Calu3 (cell line): ENCODE data around the gene APOA1. TPM values are rescaled to one million over a fixed set of nuclear protein-coding genes. Genes with fewer than 3 reads are reported as not detected.

ENCODE experiments used
- BruUV-seq: library from RNA; stranded (reverse); fragments of 400-500 nt; replicated peaks from 2 replicates; lab custom pipeline; 2021; lab: Mats Ljungman, UMichigan
- CTCF ChIA-PET: fragments of 300-600 bp; sonication (Branson Sonifier 250); formaldehyde crosslinking; loops from one replicate; lab custom pipeline; 2022; ENCODE audit warnings: antibody characterized with exemption; lab: Charles Lee
- DNase-seq: peaks from one replicate; pipeline ENCODE4 v3.0.0; 2022
- H3K27ac Mint-ChIP-seq: one replicate; pipeline ENCODE4 v1.8.0; 2022; ENCODE audit warnings: mixed read lengths; ENCODE audit not compliant: unreplicated experiment
- H3K27me3 Mint-ChIP-seq: one replicate; pipeline ENCODE4 v1.8.0; 2022; ENCODE audit warnings: mixed read lengths; ENCODE audit not compliant: unreplicated experiment
- H3K36me3 Mint-ChIP-seq: one replicate; pipeline ENCODE4 v1.8.0; 2022; ENCODE audit warnings: mild to moderate bottlenecking, moderate library complexity, mixed read lengths; ENCODE audit not compliant: insufficient read depth, unreplicated experiment
- H3K4me1 Mint-ChIP-seq: one replicate; pipeline ENCODE4 v1.8.0; 2022; ENCODE audit warnings: mild to moderate bottlenecking, low read depth, mixed read lengths; ENCODE audit not compliant: unreplicated experiment
- H3K4me3 Mint-ChIP-seq: one replicate; pipeline ENCODE4 v1.8.0; 2022; ENCODE audit warnings: mild to moderate bottlenecking, low read depth, moderate library complexity, mixed read lengths; ENCODE audit not compliant: unreplicated experiment
- H3K9me3 Mint-ChIP-seq: one replicate; pipeline ENCODE4 v1.8.0; 2022; ENCODE audit warnings: low read depth, mixed read lengths; ENCODE audit not compliant: unreplicated experiment
- CTCF ChIP-seq: fragments of 200-600 bp; IDR thresholded peaks from one replicate; pipeline ENCODE4 v1.8.0; 2022; ENCODE audit warnings: antibody characterized with exemption; ENCODE audit not compliant: unreplicated experiment
- intact Hi-C: fragments of 100-400 bp; cut with micrococcal nuclease; formaldehyde crosslinking; loops from one replicate; pipeline ENCODE4 v1.10.0; 2022; ENCODE audit not compliant: unreplicated experiment
- total RNA-seq: library from RNA; stranded (reverse); gene quantifications from 2 replicates; pipeline ENCODE4 v1.2.3, GENCODE V29; 2022

APOA1 gene
- total RNA-seq, 1 experiment from 2014 or later = not detected

GRCh38 chr11:116856423-116856822, 19.0 kb upstream of the APOA1 start:
- CTCF ChIA-PET = no interaction called here
- H3K4me1 Mint-ChIP-seq = peaks cover 8% of the 10 kb centered on the region
- H3K4me3 Mint-ChIP-seq = no peak overlapping the region
- no TSS peak for BruUV-seq
- intact Hi-C loops = no loop called here
- no peak for DNase-seq
- H3K27me3 Mint-ChIP-seq = no peaks in the 10 kb centered on the region
- no peaks in the 10 kb centered on the region for H3K9me3 Mint-ChIP-seq
- TF ChIP-seq CTCF = no peak
- no peak overlapping the region for H3K27ac Mint-ChIP-seq
- no peaks in the 10 kb centered on the region for H3K36me3 Mint-ChIP-seq

- no peak overlapping the region for H3K4me3 Mint-ChIP-seq
- no TSS peak for BruUV-seq
- intact Hi-C loops = no loop called here
- H3K27me3 Mint-ChIP-seq = no peaks in the 10 kb centered on the region
- CTCF ChIA-PET = no interaction called here
- H3K27ac Mint-ChIP-seq = no peak overlapping the region
- no peaks in the 10 kb centered on the region for H3K36me3 Mint-ChIP-seq
- H3K9me3 Mint-ChIP-seq = no peaks in the 10 kb centered on the region
- peaks cover 8% of the 10 kb centered on the region for H3K4me1 Mint-ChIP-seq
- no peak for DNase-seq
- TF ChIP-seq CTCF = no peak
Observed at GRCh38 chr11:116855413-116855812, 18.0 kb upstream of the APOA1 start.

GRCh38 chr11:116853461-116854073, 16.1 kb upstream of the APOA1 start:
- H3K36me3 Mint-ChIP-seq = no peaks in the 10 kb centered on the region
- H3K27ac Mint-ChIP-seq = no peak overlapping the region
- H3K4me1 Mint-ChIP-seq = peaks cover 8% of the 10 kb centered on the region
- H3K4me3 Mint-ChIP-seq = no peak overlapping the region
- CTCF ChIA-PET = interaction anchor here (0.5 to 0.6 kb wide), 2 partner anchors 26 to 80 kb away, joined by 3 to 4 read pairs; no protein-coding TSS in a partner anchor
- no peak for TF ChIP-seq CTCF
- intact Hi-C loops = no loop called here
- BruUV-seq = no TSS peak
- peak; percentile 38 for DNase-seq
- no peaks in the 10 kb centered on the region for H3K27me3 Mint-ChIP-seq
- H3K9me3 Mint-ChIP-seq = no peaks in the 10 kb centered on the region

GRCh38 chr11:116852261-116853031, 15.0 kb upstream of the APOA1 start:
- intact Hi-C loops = no loop called here
- Mint-ChIP-seq H3K27ac (no peak overlapping the region), H3K9me3 (no peaks in the 10 kb centered on the region), H3K4me1 (peaks cover 8% of the 10 kb centered on the region), H3K4me3 (no peak overlapping the region), H3K27me3 (no peaks in the 10 kb centered on the region), H3K36me3 (no peaks in the 10 kb centered on the region)
- CTCF ChIA-PET = interaction anchor here (0.5 kb wide), 1 partner anchor 81 kb away, joined by 3 read pairs; no protein-coding TSS in a partner anchor
- DNase-seq = no peak
- TF ChIP-seq CTCF = no peak
- BruUV-seq = no TSS peak
